Endothelial cell of umbilical vein (primary cell): ENCODE measurements around the gene GPR137B. TPM values are rescaled to one million over a fixed set of nuclear protein-coding genes. Genes with fewer than 3 reads are reported as not detected.

Experiments used
- BruUV-seq: library from RNA; stranded (reverse); fragments of 400-500 nt; replicated peaks from 2 replicates; lab custom pipeline; 2021; lab: Mats Ljungman, UMichigan
- CTCF ChIA-PET: fragments of 300-600, 350-600 bp; sonication (Branson Sonifier 250); formaldehyde crosslinking; loops from one replicate; lab custom pipeline; 2021; ENCODE audit warnings: antibody characterized with exemption, inconsistent platforms; lab: Charles Lee
- POLR2A ChIA-PET: fragments of 300-600, 350-600 bp; sonication (Branson Sonifier 250); formaldehyde crosslinking; loops from one replicate; lab custom pipeline; 2021; ENCODE audit warnings: antibody characterized with exemption, inconsistent platforms; lab: Charles Lee
- DNase-seq: peaks from one replicate; pipeline ENCODE4 v3.0.0-alpha.2; 2011; ENCODE audit warnings: low read depth, low spot score
- FAIRE-seq: peaks from 2 replicates; lab custom pipeline; 2011; peaks lifted over from hg19 to GRCh38; lab: Jason Lieb, UNC
- H2AFZ ChIP-seq: 2 replicates; pipeline ENCODE4 v1.6.0; 2012; ENCODE audit warnings: low read depth, low read length, control low read depth, inconsistent platforms
- H3K27ac ChIP-seq: 2 replicates; pipeline ENCODE4 v1.5.1; 2011; ENCODE audit warnings: low read depth, mild to moderate bottlenecking, control low read depth, low read length, moderate library complexity; ENCODE audit not compliant: insufficient read depth
- H3K27me3 ChIP-seq, 2 experiments: 2 replicates each; pipeline versions ENCODE4 v1.6.0 to v1.6.1; 2011; ENCODE audit warnings: low read length in 2 of 2, mixed read lengths in 1 of 2; ENCODE audit not compliant: control insufficient read depth in 2 of 2, insufficient read depth in 2 of 2
- H3K36me3 ChIP-seq, 2 experiments: 2 replicates in 1 of 2; 3 replicates in 1 of 2; pipeline ENCODE4 v1.5.1; 2011; ENCODE audit warnings: low read length in 2 of 2, mild to moderate bottlenecking in 1 of 2, moderate library complexity in 1 of 2; ENCODE audit not compliant: control insufficient read depth in 2 of 2, insufficient read depth in 2 of 2; ENCODE audit errors: extremely low read depth in 1 of 2
- H3K4me1 ChIP-seq: 3 replicates; pipeline ENCODE4 v1.5.1; 2011; ENCODE audit warnings: mild to moderate bottlenecking, low read length; ENCODE audit not compliant: control insufficient read depth, insufficient read depth; ENCODE audit errors: extremely low read depth
- H3K4me2 ChIP-seq: 2 replicates; pipeline ENCODE4 v1.6.1; 2011; ENCODE audit warnings: low read length, control low read depth, mixed read lengths; ENCODE audit not compliant: insufficient read depth
- H3K4me3 ChIP-seq, 3 experiments: fragments of 200-600 bp in 1 of 3; sonication (generic), shearing (Covaris generic) in 1 of 3; replicated peaks in 1 of 3; 2 replicates each; pipeline ENCODE4 v1.5.1; 2011 to 2016; ENCODE audit warnings: control low read depth in 3 of 3, low read length in 3 of 3, mild to moderate bottlenecking in 2 of 3, inconsistent platforms in 1 of 3, low read depth in 1 of 3, moderate library complexity in 1 of 3; ENCODE audit not compliant: insufficient read depth in 1 of 3
- H3K79me2 ChIP-seq: 2 replicates; pipeline ENCODE4 v1.6.0; 2012; ENCODE audit warnings: low read length, inconsistent platforms; ENCODE audit not compliant: control insufficient read depth, insufficient read depth
- H3K9ac ChIP-seq: replicated peaks from 2 replicates; pipeline ENCODE3; 2011; ENCODE audit warnings: low read length, control low read depth; ENCODE audit not compliant: insufficient read depth; ENCODE audit errors: extremely low read depth
- H3K9me1 ChIP-seq: replicated peaks from 3 replicates; pipeline ENCODE4 v1.6.0; 2011; ENCODE audit warnings: mild to moderate bottlenecking, low read length; ENCODE audit not compliant: control insufficient read depth, insufficient read depth; ENCODE audit errors: extremely low read depth
- H3K9me3 ChIP-seq: replicated peaks from 2 replicates; pipeline ENCODE4 v1.5.1; 2012; ENCODE audit warnings: low read length, inconsistent platforms; ENCODE audit not compliant: control insufficient read depth, insufficient read depth
- H4K20me1 ChIP-seq: replicated peaks from 2 replicates; pipeline ENCODE3; 2011; ENCODE audit warnings: mild to moderate bottlenecking, low read length; ENCODE audit not compliant: control insufficient read depth, insufficient read depth; ENCODE audit errors: extremely low read depth
- FOS ChIP-seq: IDR thresholded peaks from 2 replicates; pipeline ENCODE4 v1.6.1; 2011; ENCODE audit warnings: mild to moderate bottlenecking, low read length, moderate library complexity, borderline replicate concordance; ENCODE audit not compliant: insufficient read depth
- GATA2 ChIP-seq: IDR thresholded peaks from 2 replicates; pipeline ENCODE4 v1.7.0; 2011; ENCODE audit warnings: low read depth, mild to moderate bottlenecking, moderate library complexity, mixed read lengths, low read length; ENCODE audit not compliant: insufficient read length, insufficient read depth
- dilution Hi-C: fragments of 300-500 bp; cut with MboI; formaldehyde crosslinking; loops from one replicate; pipeline ENCODE4 v1.15.0; 2019; ENCODE audit warnings: low sequenced_read_pairs; ENCODE audit not compliant: extremely low pct_ligation_motif_present
- intact Hi-C: fragments of 100-400 bp; cut with micrococcal nuclease; formaldehyde crosslinking; loops from one replicate; pipeline ENCODE4 v1.10.0; 2022
- polyA plus RNA-seq, 4 experiments: library from polyadenylated mRNA; depleted of rRNA in 3 of 4; stranded (reverse) in 3 of 4; unstranded in 1 of 4; fragments of >200 nt; gene quantifications; 2 replicates each; pipeline versions ENCODE4 v1.2.1 to v1.2.3, GENCODE V29; 2011 to 2012; ENCODE audit warnings: missing spikeins in 1 of 4
- total RNA-seq: library from RNA; stranded (reverse); gene quantifications from 2 replicates; pipeline ENCODE4 v1.2.3, GENCODE V29; 2021
- TF ChIP-seq, protein P1 (sequence below), 2 donors: IDR thresholded peaks; 1 replicate in 1 of 2; 2 replicates in 1 of 2; pipeline ENCODE4 v1.5.1; 2011; ENCODE audit warnings: low read length in 2 of 2, mild to moderate bottlenecking in 2 of 2, moderate library complexity in 2 of 2, control low read depth in 1 of 2, inconsistent platforms in 1 of 2, low read depth in 1 of 2; ENCODE audit not compliant: insufficient read depth in 1 of 2; ENCODE audit errors: extremely low read depth in 1 of 2

The GPR137B gene
- total and polyA plus RNA-seq, 2 donors (not counting 3 experiments of a cell fraction or from before 2014, with no cell fraction given) = 7.8 to 11.9 TPM

DNA sequence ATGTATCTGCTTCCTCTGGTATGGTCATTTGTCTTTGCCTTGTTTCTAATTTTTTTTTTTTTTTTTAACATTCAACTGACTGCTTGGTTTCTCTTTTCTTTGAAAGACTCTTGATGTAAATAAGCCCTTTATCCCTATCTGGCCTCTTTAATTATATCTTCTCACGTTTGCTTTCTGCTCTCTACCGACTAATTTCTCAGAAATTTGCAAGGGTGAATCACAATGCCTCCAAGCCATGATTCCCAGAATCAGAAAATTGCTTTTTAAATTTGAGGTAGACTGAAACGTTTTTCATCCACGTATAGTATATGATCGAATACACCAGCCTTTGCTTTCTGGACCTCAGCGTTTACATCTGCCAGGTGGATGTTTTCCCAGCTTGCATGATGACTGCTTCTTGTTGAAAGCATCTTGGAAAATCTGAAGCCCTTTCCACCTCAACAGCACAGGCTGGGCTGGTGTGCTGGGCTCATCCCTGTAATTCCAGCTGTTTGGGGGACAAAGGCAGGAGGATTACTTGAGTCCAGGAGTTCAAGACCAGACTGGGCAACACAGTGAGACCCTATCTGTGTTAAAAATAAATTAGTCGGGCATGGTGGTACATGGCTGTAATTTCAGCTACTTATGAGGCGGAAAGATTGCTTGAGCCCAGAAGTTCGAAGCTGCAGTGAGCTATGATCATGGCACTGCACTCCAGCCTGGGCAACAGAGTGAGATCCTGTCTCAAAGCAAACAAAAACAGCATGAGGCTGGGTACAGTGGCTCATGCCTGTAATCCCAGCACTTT, 35.0 kb upstream of the GPR137B start:
- POLR2A ChIA-PET = no interaction called here
- DNase-seq = no peak
- no peak for FAIRE-seq
- no peaks in the 10 kb centered on the region for H3K79me2 ChIP-seq
- no peaks in the 10 kb centered on the region for H3K4me1 ChIP-seq
- no peaks in the 10 kb centered on the region for H3K27me3 ChIP-seq
- H3K4me2 ChIP-seq = no peak overlapping the region
- no peaks in the 10 kb centered on the region for H3K9me1 ChIP-seq
- BruUV-seq = no TSS peak
- no peak overlapping the region for H3K27ac ChIP-seq
- H3K9ac ChIP-seq = no peak overlapping the region
- no peaks in the 10 kb centered on the region for H3K36me3 ChIP-seq
- TF ChIP-seq, protein P1, sequence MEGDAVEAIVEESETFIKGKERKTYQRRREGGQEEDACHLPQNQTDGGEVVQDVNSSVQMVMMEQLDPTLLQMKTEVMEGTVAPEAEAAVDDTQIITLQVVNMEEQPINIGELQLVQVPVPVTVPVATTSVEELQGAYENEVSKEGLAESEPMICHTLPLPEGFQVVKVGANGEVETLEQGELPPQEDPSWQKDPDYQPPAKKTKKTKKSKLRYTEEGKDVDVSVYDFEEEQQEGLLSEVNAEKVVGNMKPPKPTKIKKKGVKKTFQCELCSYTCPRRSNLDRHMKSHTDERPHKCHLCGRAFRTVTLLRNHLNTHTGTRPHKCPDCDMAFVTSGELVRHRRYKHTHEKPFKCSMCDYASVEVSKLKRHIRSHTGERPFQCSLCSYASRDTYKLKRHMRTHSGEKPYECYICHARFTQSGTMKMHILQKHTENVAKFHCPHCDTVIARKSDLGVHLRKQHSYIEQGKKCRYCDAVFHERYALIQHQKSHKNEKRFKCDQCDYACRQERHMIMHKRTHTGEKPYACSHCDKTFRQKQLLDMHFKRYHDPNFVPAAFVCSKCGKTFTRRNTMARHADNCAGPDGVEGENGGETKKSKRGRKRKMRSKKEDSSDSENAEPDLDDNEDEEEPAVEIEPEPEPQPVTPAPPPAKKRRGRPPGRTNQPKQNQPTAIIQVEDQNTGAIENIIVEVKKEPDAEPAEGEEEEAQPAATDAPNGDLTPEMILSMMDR (IDR thresholded peaks at IDR 0.05; ENCODE audit: extremely low read depth in 1 of 2, insufficient read depth in 1 of 2, low read depth in 1 of 2, low read length in 2 of 2) = no peak
- no peak for TF ChIP-seq FOS
- TF ChIP-seq GATA2 = no peak
- intact Hi-C loops = no loop called here
- no peaks in the 10 kb centered on the region for H3K9me3 ChIP-seq
- CTCF ChIA-PET = interaction anchor here (0.9 to 2.1 kb wide), 7 partner anchors 177 to 759 kb away, joined by 3 to 9 read pairs (median 7); no protein-coding TSS in a partner anchor
- dilution Hi-C loops = no loop called here
- no peak overlapping the region for H2AFZ ChIP-seq
- H4K20me1 ChIP-seq = no peaks in the 10 kb centered on the region
- H3K4me3 ChIP-seq = no peak overlapping the region
